Esophagus squamous epithelium (tissue), 5 donors: Measurements from ENCODE around the gene RRP36. TPM values are rescaled to one million over a fixed set of nuclear protein-coding genes. Genes with fewer than 3 reads are reported as not detected.

Experiments
- DNase-seq: peaks from one replicate; lab custom pipeline; 2025; lab: John Stamatoyannopoulos, UW
- H3K27ac ChIP-seq, 4 donors: fragments of 200-600 bp; sonication (generic); one replicate each; pipeline ENCODE4 v1.5.1; 2016 to 2019; ENCODE audit warnings: mild to moderate bottlenecking in 1 of 4
- H3K27me3 ChIP-seq, 4 donors: fragments of 200-600 bp; sonication (generic); 1 replicate in 3 of 4; 2 replicates in 1 of 4; pipeline versions ENCODE4 v1.5.1 to v1.6.0; 2017 to 2021; ENCODE audit warnings: antibody characterized with exemption in 1 of 4
- H3K36me3 ChIP-seq, 3 donors: fragments of 200-600 bp; sonication (generic); one replicate each; pipeline ENCODE4 v1.5.1; 2016 to 2019
- H3K4me1 ChIP-seq, 3 donors: fragments of 200-600 bp; sonication (generic); one replicate each; pipeline ENCODE4 v1.5.1; 2017 to 2019
- H3K4me3 ChIP-seq, 4 donors: fragments of 200-600 bp; sonication (generic); 1 replicate in 3 of 4; 2 replicates in 1 of 4; pipeline ENCODE4 v1.5.1; 2016 to 2019; ENCODE audit warnings: mild to moderate bottlenecking in 2 of 4, moderate library complexity in 1 of 4
- H3K9me3 ChIP-seq, 3 donors: fragments of 200-600 bp; sonication (generic); one replicate each; pipeline ENCODE4 v1.5.1; 2016 to 2019
- CTCF ChIP-seq, 6 experiments: fragments of 450-650 bp in 4 of 6; fragments of 200-600 bp in 2 of 6; sonication (generic) in 2 of 6; IDR thresholded peaks; one replicate each; pipeline ENCODE4 v1.5.1; 2016 to 2019; ENCODE audit warnings: antibody characterized with exemption in 6 of 6, mild to moderate bottlenecking in 4 of 6, moderate library complexity in 4 of 6
- POLR2A ChIP-seq, 4 donors: fragments of 450-650 bp; IDR thresholded peaks; one replicate each; pipeline ENCODE4 v1.6.1; 2017; ENCODE audit warnings: antibody characterized with exemption in 4 of 4, mild to moderate bottlenecking in 4 of 4, moderate library complexity in 3 of 4
- WGBS, 2 donors: methylation state at CpG; one replicate each; pipeline ENCODE4 v1.1.5; 2018; 5-methylcytosine and 5-hydroxymethylcytosine counted together
- intact Hi-C: fragments of 100-400 bp; cut with DNase I; formaldehyde crosslinking; loops from one replicate; pipeline ENCODE4 v1.15.0; 2022
- total RNA-seq, 4 donors: library from RNA; depleted of rRNA; stranded (reverse); fragments of >200 nt; gene quantifications; one replicate each; pipeline ENCODE4 v1.1.0, GENCODE V29; 2016
- donor health status: DM: yes; HTN: yes; CAD: no.

RRP36 gene
- total RNA-seq, 4 donors from 2014 or later, result 52.5 to 66.4 (median 65.4) TPM

GRCh38 chr6:43077333-43077809, 55.9 kb downstream of the RRP36 start:
- TF ChIP-seq CTCF (IDR thresholded peaks at IDR 0.05), result no peak
- no peak for TF ChIP-seq POLR2A (IDR thresholded peaks at IDR 0.05)
- intact Hi-C loops, result no loop called here
- peaks cover 9 to 48% (median 10%) of the 10 kb centered on the region in 3 donors for H3K4me1 ChIP-seq
- H3K27ac ChIP-seq, result peak overlapping the region; percentile 78 to 86 (median 82)
- DNase-seq, result no peak
- H3K27me3 ChIP-seq, result peaks cover 0 to 17% (median 0%) of the 10 kb centered on the region in 4 donors
- peaks cover 0 to 24% (median 0%) of the 10 kb centered on the region in 3 donors for H3K36me3 ChIP-seq
- peak overlapping the region; percentile 75 to 93 (median 86) for H3K4me3 ChIP-seq
- H3K9me3 ChIP-seq, result no peaks in the 10 kb centered on the region
- 6 to 28% methylated on average over 7 of the region's 8 CpGs for WGBS, 2 donors

GRCh38 chr6:43077981-43078511, 56.6 kb downstream of the RRP36 start:
- H3K27ac ChIP-seq, result peak overlapping the region in 3 of 4 donors; percentile 80 to 86 (median 85)
- intact Hi-C loops, result no loop called here
- no peak for DNase-seq
- TF ChIP-seq CTCF (IDR thresholded peaks at IDR 0.05) (no peak), POLR2A (IDR thresholded peaks at IDR 0.05) (no peak)
- peaks cover 9 to 53% (median 10%) of the 10 kb centered on the region in 3 donors for H3K4me1 ChIP-seq
- 75 to 87% methylated on average over 5 to 6 of the region's 6 CpGs for WGBS, 2 donors
- H3K4me3 ChIP-seq, result peak overlapping the region in 2 of 4 donors; percentile 83 to 93
- H3K36me3 ChIP-seq, result peaks cover 0 to 18% (median 0%) of the 10 kb centered on the region in 3 donors
- no peaks in the 10 kb centered on the region for H3K9me3 ChIP-seq
- H3K27me3 ChIP-seq, result peaks cover 0 to 17% (median 0%) of the 10 kb centered on the region in 4 donors

- no peak for DNase-seq
- intact Hi-C loops, result no loop called here
- Histone ChIP-seq H3K9me3 (no peaks in the 10 kb centered on the region), H3K36me3 (peaks cover 0 to 11% (median 0%) of the 10 kb centered on the region in 3 donors), H3K27ac (no peak overlapping the region), H3K27me3 (peaks cover 0 to 17% (median 0%) of the 10 kb centered on the region in 4 donors), H3K4me3 (no peak overlapping the region), H3K4me1 (peaks cover 9 to 56% (median 10%) of the 10 kb centered on the region in 3 donors)
- WGBS, 2 donors, result 72 to 84% methylated on average over 2 of the region's 2 CpGs
- no peak for TF ChIP-seq POLR2A (IDR thresholded peaks at IDR 0.05)
- no peak for TF ChIP-seq CTCF (IDR thresholded peaks at IDR 0.05)
Observed at GRCh38 chr6:43078691-43079090, 57.3 kb downstream of the RRP36 start.

Other genes with a start within 250 kb of the RRP36 start
- gene BICRAL, start 239.6 kb upstream of the RRP36 start, total RNA-seq, result 10 to 100 TPM in 2 of 4 donors, 1 to 10 TPM in 2; 5.8 to 13.9 (median 8.9) TPM
- 100 to 1,000 TPM in 1 of 4 donors, 10 to 100 TPM in 3; 67.4 to 122 (median 92.2) TPM for gene RPL7L1, start 142.0 kb upstream of the RRP36 start, total RNA-seq
- gene PTCRA, start 105.6 kb upstream of the RRP36 start, total RNA-seq, result not detected
- gene CNPY3, start 92.1 kb upstream of the RRP36 start, total RNA-seq, result 10 to 100 TPM; 10.3 to 24.6 (median 17.7) TPM
- under 1 TPM in 1 of 4 donors, not detected in 3; 0.76 TPM for gene GNMT, start 60.9 kb upstream of the RRP36 start, total RNA-seq
- gene PEX6, start 42.4 kb upstream of the RRP36 start, total RNA-seq, result 10 to 100 TPM; 11.3 to 21.2 (median 17.1) TPM
- 10 to 100 TPM; 15.6 to 35.9 (median 27.4) TPM for gene PPP2R5D, start 37.1 kb upstream of the RRP36 start, total RNA-seq
- gene MEA1, start 7.7 kb upstream of the RRP36 start, total RNA-seq, result 10 to 100 TPM; 28.9 to 56.6 (median 49.1) TPM
- 10 to 100 TPM; 35.7 to 62.9 (median 48.5) TPM for gene KLHDC3, start 7.4 kb upstream of the RRP36 start, total RNA-seq
- 10 to 100 TPM in 1 of 4 donors, 1 to 10 TPM in 3; 6.5 to 10.8 (median 8.0) TPM for gene CUL7, start 32.2 kb downstream of the RRP36 start, total RNA-seq
- 10 to 100 TPM; 23.3 to 29.1 (median 24.5) TPM for gene MRPL2, start 37.8 kb downstream of the RRP36 start, total RNA-seq
- gene KLC4, start 38.0 kb downstream of the RRP36 start, total RNA-seq, result 10 to 100 TPM in 2 of 4 donors, 1 to 10 TPM in 2; 4.5 to 15.8 (median 9.4) TPM
- 10 to 100 TPM; 30.6 to 44.1 (median 36.7) TPM for gene PTK7, start 54.7 kb downstream of the RRP36 start, total RNA-seq
- 10 to 100 TPM; 22.0 to 38.9 (median 35.3) TPM for gene SRF, start 149.6 kb downstream of the RRP36 start, total RNA-seq
- gene CUL9, start 160.6 kb downstream of the RRP36 start, total RNA-seq, result 10 to 100 TPM; 26.2 to 50.9 (median 32.5) TPM
- 100 to 1,000 TPM in 1 of 4 donors, 10 to 100 TPM in 3; 57.7 to 101 (median 81.5) TPM for gene DNPH1, start 207.9 kb downstream of the RRP36 start, total RNA-seq
- under 1 TPM in 1 of 4 donors, not detected in 3; 0.13 TPM for gene TTBK1, start 221.9 kb downstream of the RRP36 start, total RNA-seq